Activated naive CD8-positive, alpha-beta T cell treated with anti-CD3 and anti-CD28 coated beads for 36 hours (primary cell): Measurements from ENCODE around the gene PTPRF. TPM values are rescaled to one million over a fixed set of nuclear protein-coding genes. Genes with fewer than 3 reads are reported as not detected.
A peak's percentile ranks its signal among the peaks of the same experiment; 100 is the strongest.

ENCODE experiments used
- DNase-seq: peaks from one replicate; pipeline ENCODE4 v3.0.0; 2021
- H3K27ac Mint-ChIP-seq: one replicate; pipeline ENCODE4 v1.8.0; 2022; ENCODE audit warnings: mild to moderate bottlenecking, moderate library complexity, mixed read lengths
- H3K27me3 Mint-ChIP-seq: one replicate; pipeline ENCODE4 v1.8.0; 2022; ENCODE audit warnings: mild to moderate bottlenecking, mixed read lengths
- H3K36me3 Mint-ChIP-seq: one replicate; pipeline ENCODE4 v1.8.0; 2021; ENCODE audit warnings: mild to moderate bottlenecking, mixed read lengths
- H3K4me1 Mint-ChIP-seq: one replicate; pipeline ENCODE4 v1.8.0; 2021; ENCODE audit warnings: mixed read lengths
- H3K4me3 Mint-ChIP-seq: one replicate; pipeline ENCODE4 v1.8.0; 2022; ENCODE audit warnings: mild to moderate bottlenecking, moderate library complexity, mixed read lengths
- H3K9me3 Mint-ChIP-seq: one replicate; pipeline ENCODE4 v1.8.0; 2022; ENCODE audit warnings: mixed read lengths
- total RNA-seq, 2 experiments: library from RNA; stranded (reverse); gene quantifications; one replicate each; pipeline ENCODE4 v1.2.3, GENCODE V29; 2021

PTPRF gene
- total RNA-seq, 2 experiments from 2014 or later: 3.1 to 3.6 TPM

GRCh38 chr1:43549921-43550597 is 19.4 kb downstream of the PTPRF start:
- peak; percentile 20 for DNase-seq
- Mint-ChIP-seq H3K27me3 (peaks cover 4% of the 10 kb centered on the region), H3K4me3 (no peak overlapping the region), H3K9me3 (no peaks in the 10 kb centered on the region), H3K27ac (no peak overlapping the region), H3K4me1 (peaks cover 4% of the 10 kb centered on the region), H3K36me3 (no peaks in the 10 kb centered on the region)

GRCh38 chr1:43550598-43551246 is 20.0 kb downstream of the PTPRF start:
- no peak for DNase-seq
- Mint-ChIP-seq H3K9me3 (no peaks in the 10 kb centered on the region), H3K4me3 (no peak overlapping the region), H3K4me1 (peaks cover 4% of the 10 kb centered on the region), H3K27ac (no peak overlapping the region), H3K27me3 (peaks cover 4% of the 10 kb centered on the region), H3K36me3 (no peaks in the 10 kb centered on the region)

DNA sequence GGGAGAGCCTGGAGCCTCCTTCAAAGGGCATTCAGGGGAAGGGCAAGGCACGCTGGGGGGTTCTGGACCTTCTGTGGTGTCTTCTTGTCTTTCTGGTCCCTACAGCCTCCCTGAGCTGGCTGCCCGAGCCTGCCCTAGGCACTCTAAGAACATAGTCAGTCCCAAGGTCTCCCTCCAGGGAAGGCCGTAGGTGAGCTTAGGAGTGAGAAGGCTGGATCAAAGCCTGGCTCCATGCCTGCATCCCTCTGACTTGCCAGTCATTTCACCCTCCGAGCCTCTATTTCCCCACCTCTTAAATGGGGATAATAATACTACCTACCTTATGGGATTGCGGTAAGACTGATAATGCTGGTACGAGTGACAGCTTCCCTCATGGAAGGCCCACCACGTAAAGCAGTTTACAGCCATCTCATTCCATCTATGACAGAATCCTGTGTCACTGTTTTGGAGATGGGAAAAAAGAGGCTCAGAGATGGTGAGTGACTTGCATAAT is 20.8 kb downstream of the PTPRF start:
- Mint-ChIP-seq H3K27me3 (peaks cover 4% of the 10 kb centered on the region), H3K9me3 (no peaks in the 10 kb centered on the region), H3K36me3 (no peaks in the 10 kb centered on the region), H3K4me3 (no peak overlapping the region), H3K4me1 (peaks cover 4% of the 10 kb centered on the region), H3K27ac (no peak overlapping the region)
- DNase-seq: no peak

GRCh38 chr1:43552059-43552742 is 21.5 kb downstream of the PTPRF start:
- DNase-seq: no peak
- Mint-ChIP-seq H3K27me3 (peaks cover 4% of the 10 kb centered on the region), H3K4me1 (peaks cover 4% of the 10 kb centered on the region), H3K27ac (no peak overlapping the region), H3K36me3 (no peaks in the 10 kb centered on the region), H3K9me3 (no peaks in the 10 kb centered on the region), H3K4me3 (no peak overlapping the region)

DNA sequence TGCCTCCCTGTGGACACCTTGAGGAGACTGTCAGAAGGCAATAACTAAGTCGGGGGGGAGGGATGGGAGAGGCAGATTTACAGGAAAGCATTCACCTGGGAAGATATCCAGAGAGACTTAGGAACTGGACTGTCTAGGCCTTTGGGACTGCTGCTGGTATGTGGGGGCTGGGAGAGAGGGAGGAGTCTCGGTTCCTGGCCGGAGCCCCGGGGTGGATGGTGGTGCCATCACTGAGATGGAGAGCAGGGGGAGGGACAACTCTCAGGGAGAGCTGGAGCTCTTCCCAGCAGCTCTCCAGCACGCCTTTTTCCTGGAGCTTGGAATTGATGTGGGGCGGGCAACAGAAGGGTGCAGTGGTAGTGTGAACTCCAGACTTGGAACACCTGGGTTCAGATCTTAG is 22.1 kb downstream of the PTPRF start:
- no peak overlapping the region for H3K4me3 Mint-ChIP-seq
- no peaks in the 10 kb centered on the region for H3K9me3 Mint-ChIP-seq
- H3K36me3 Mint-ChIP-seq: no peaks in the 10 kb centered on the region
- peaks cover 4% of the 10 kb centered on the region for H3K4me1 Mint-ChIP-seq
- no peak overlapping the region for H3K27ac Mint-ChIP-seq
- no peak for DNase-seq
- H3K27me3 Mint-ChIP-seq: peaks cover 4% of the 10 kb centered on the region

DNA sequence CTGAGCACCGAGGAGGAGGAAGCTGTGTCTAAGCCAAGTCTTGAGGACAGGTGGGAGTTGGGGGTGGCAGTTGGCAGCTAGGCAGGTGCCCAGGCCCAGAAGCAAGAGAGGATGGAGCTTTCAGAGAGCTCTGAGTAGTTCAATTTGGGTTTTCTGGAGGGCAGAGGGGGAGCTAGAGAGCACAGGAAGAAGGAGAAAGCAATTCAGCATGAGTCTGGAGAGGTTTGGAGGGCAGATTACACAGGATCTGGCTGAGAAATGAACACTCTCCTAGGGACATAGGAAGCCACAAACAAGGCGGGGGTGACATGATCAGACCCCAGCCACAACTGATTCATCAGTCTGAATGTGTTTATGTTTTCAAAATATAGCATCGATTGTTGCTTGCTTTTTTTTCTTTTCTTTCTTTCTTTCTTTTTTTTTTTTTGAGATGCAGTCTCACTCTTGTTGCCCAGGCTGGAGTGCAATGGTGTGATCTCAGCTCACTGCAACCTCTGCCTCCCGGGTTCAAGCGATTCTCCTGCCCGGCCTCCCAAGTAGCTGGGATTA is 23.8 kb downstream of the PTPRF start:
- Mint-ChIP-seq H3K9me3 (no peaks in the 10 kb centered on the region), H3K27ac (no peak overlapping the region), H3K4me1 (peaks cover 4% of the 10 kb centered on the region), H3K4me3 (no peak overlapping the region), H3K36me3 (no peaks in the 10 kb centered on the region), H3K27me3 (peaks cover 2% of the 10 kb centered on the region)
- peak; percentile 9 for DNase-seq

- Mint-ChIP-seq H3K27me3 (no peaks in the 10 kb centered on the region), H3K4me1 (no peaks in the 10 kb centered on the region), H3K27ac (no peak overlapping the region), H3K9me3 (no peaks in the 10 kb centered on the region), H3K4me3 (no peak overlapping the region), H3K36me3 (no peaks in the 10 kb centered on the region)
- DNase-seq: no peak
Observed at GRCh38 chr1:43556782-43557181, 26.1 kb downstream of the PTPRF start.

DNA sequence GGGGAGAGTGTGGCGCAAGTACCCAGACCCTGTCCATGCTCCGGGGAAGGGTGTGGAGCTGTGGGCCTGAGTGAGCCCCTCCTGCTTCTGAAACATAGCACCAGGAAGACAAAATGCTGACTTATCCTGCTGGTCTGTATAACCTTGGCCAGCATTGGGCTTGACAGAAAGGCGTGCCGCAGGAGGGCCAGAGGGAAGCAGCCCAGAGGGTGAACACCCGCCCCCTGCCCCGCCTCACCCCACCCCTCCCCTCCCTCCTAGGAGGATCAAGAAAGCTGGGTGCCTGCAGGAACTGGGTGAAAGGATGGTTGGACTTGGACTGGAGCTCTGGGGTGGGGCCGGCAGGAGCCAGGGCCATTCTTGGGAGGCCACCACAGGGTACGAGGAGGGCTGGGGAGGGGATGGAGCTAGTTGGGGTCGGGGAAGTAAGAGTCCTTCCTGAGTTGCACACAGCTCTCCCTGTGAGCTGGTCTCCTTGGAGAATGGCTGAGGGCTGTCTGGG is 27.1 kb downstream of the PTPRF start:
- no peaks in the 10 kb centered on the region for H3K9me3 Mint-ChIP-seq
- no peaks in the 10 kb centered on the region for H3K36me3 Mint-ChIP-seq
- no peaks in the 10 kb centered on the region for H3K4me1 Mint-ChIP-seq
- H3K27ac Mint-ChIP-seq: no peak overlapping the region
- no peak overlapping the region for H3K4me3 Mint-ChIP-seq
- DNase-seq: no peak
- no peaks in the 10 kb centered on the region for H3K27me3 Mint-ChIP-seq

DNA sequence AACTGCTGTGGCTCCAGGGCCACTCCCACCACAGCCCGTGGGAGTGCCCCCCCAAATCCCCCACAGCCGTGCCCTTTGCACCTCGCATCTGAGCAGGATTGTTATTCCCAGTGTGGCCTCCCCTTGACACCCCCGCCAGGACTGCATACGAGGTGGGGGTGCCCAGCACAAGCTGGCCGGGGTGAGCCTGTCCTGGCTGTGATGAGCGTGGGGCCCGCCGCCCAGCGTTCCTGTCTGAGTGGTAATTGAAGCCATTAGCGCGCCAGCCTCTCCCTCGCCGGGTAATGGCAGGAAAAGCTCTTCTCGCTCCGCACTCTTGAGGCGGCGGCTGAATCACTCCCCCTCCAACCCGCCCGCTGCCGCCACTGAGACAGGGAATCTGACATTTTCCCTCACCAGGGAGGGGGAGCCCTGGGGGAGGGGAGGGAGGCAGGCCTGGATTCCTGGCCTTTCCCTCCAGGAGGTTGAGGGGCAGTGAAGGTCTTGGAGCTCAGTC is 27.7 kb downstream of the PTPRF start:
- no peak overlapping the region for H3K27ac Mint-ChIP-seq
- no peaks in the 10 kb centered on the region for H3K4me1 Mint-ChIP-seq
- no peak for DNase-seq
- no peak overlapping the region for H3K4me3 Mint-ChIP-seq
- H3K27me3 Mint-ChIP-seq: no peaks in the 10 kb centered on the region
- no peaks in the 10 kb centered on the region for H3K9me3 Mint-ChIP-seq
- H3K36me3 Mint-ChIP-seq: no peaks in the 10 kb centered on the region

DNA sequence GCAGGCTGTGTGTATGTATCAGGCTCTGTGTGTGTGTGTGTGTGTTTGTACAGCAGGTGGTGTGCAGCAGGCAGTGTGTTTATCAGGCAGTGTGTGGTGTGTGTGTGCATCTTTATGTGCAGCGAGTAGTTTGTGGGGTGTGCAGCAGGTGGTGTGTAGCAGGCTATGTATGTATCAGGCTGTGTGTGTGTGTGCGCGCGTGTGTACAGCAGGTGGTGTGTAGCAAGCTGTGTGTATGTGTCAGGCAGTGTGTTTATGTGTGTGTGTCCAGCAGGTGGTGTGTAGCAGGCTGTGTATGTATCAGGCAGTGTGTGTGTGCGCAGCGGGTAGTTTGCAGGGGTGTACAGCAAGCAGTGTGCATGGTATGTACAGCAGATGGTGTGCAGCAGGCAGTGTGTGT is 29.0 kb downstream of the PTPRF start:
- no peaks in the 10 kb centered on the region for H3K27me3 Mint-ChIP-seq
- H3K4me3 Mint-ChIP-seq: no peak overlapping the region
- H3K27ac Mint-ChIP-seq: no peak overlapping the region
- no peaks in the 10 kb centered on the region for H3K4me1 Mint-ChIP-seq
- H3K36me3 Mint-ChIP-seq: no peaks in the 10 kb centered on the region
- H3K9me3 Mint-ChIP-seq: no peaks in the 10 kb centered on the region
- DNase-seq: no peak

DNA sequence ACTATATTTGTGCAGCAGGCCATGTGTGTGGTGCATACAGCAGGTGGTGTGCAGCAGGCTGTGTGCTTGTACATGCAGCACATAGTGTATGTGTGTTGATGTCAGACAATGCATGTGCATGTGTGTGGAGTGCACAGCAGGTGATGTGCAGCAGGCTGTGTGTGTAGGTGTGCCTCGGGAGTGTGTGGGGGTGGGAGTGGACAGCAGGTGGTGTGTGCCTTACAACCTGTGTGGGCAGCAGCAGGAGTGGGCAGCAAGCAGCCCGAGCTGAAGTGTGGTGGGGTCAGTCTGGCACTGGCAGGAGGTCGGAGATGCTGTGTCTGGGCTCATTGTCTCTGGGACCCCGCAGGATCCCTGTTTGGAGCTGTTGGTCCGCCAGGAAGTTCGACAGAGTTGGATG is 29.6 kb downstream of the PTPRF start:
- Mint-ChIP-seq H3K27me3 (no peaks in the 10 kb centered on the region), H3K36me3 (no peaks in the 10 kb centered on the region), H3K4me1 (no peaks in the 10 kb centered on the region)

GRCh38 chr1:43563876-43564539 is 33.3 kb downstream of the PTPRF start:
- no peak overlapping the region for H3K27ac Mint-ChIP-seq
- no peaks in the 10 kb centered on the region for H3K36me3 Mint-ChIP-seq
- H3K4me1 Mint-ChIP-seq: peaks cover 3% of the 10 kb centered on the region
- H3K9me3 Mint-ChIP-seq: no peaks in the 10 kb centered on the region
- DNase-seq: no peak
- H3K4me3 Mint-ChIP-seq: no peak overlapping the region
- peaks cover 10% of the 10 kb centered on the region for H3K27me3 Mint-ChIP-seq

More for the DNA sequence above, 29.6 kb downstream of the PTPRF start:
- no peak overlapping the region for H3K27ac Mint-ChIP-seq
- no peaks in the 10 kb centered on the region for H3K9me3 Mint-ChIP-seq
- DNase-seq: no peak
- no peak overlapping the region for H3K4me3 Mint-ChIP-seq

- Mint-ChIP-seq H3K27me3 (peaks cover 10% of the 10 kb centered on the region), H3K9me3 (no peaks in the 10 kb centered on the region), H3K27ac (no peak overlapping the region), H3K4me1 (peaks cover 3% of the 10 kb centered on the region), H3K36me3 (no peaks in the 10 kb centered on the region), H3K4me3 (peak overlapping the region; percentile 52)
- DNase-seq: no peak
Observed at GRCh38 chr1:43564551-43565348, 34.1 kb downstream of the PTPRF start.
